Bronchial epithelial cell (primary cell): Measurements from ENCODE around the gene PEAK1. TPM values are rescaled to one million over a fixed set of nuclear protein-coding genes. Genes with fewer than 3 reads are reported as not detected.

ENCODE experiments used
- DNase-seq: peaks from one replicate; pipeline ENCODE4 v3.0.0-alpha.2; 2010; ENCODE audit warnings: low read depth
- FAIRE-seq: peaks from 2 replicates; lab custom pipeline; 2011; peaks lifted over from hg19 to GRCh38; lab: Jason Lieb, UNC
- H3K27me3 ChIP-seq: 2 replicates; pipeline ENCODE4 v1.5.1; 2011; ENCODE audit warnings: low read length; ENCODE audit not compliant: control insufficient read depth, insufficient read depth
- H3K36me3 ChIP-seq: 2 replicates; pipeline ENCODE4 v1.5.1; 2011; ENCODE audit warnings: low read length; ENCODE audit not compliant: control insufficient read depth, insufficient read depth
- H3K4me3 ChIP-seq: 2 replicates; pipeline ENCODE4 v1.5.1; 2011; ENCODE audit warnings: mild to moderate bottlenecking, low read depth, low read length, control low read depth
- CTCF ChIP-seq: IDR thresholded peaks from 2 replicates; pipeline ENCODE4 v1.5.1; 2011; ENCODE audit warnings: mild to moderate bottlenecking, moderate library complexity, low read length, control low read depth, inconsistent platforms; ENCODE audit not compliant: insufficient read depth, severe bottlenecking
- total RNA-seq: library from RNA; depleted of rRNA; stranded (reverse); fragments of >200 nt; gene quantifications from 2 replicates; pipeline ENCODE4 v1.2.1, GENCODE V29; 2014

The PEAK1 gene
- total RNA-seq, 1 donor from 2014 or later = 3.7 TPM

GRCh38 chr15:77349666-77350065 is 70.2 kb downstream of the PEAK1 start:
- Histone ChIP-seq H3K4me3 (no peak overlapping the region), H3K36me3 (no peaks in the 10 kb centered on the region), H3K27me3 (no peaks in the 10 kb centered on the region)
- no peak for FAIRE-seq
- DNase-seq = no peak
- no peak for TF ChIP-seq CTCF

DNA sequence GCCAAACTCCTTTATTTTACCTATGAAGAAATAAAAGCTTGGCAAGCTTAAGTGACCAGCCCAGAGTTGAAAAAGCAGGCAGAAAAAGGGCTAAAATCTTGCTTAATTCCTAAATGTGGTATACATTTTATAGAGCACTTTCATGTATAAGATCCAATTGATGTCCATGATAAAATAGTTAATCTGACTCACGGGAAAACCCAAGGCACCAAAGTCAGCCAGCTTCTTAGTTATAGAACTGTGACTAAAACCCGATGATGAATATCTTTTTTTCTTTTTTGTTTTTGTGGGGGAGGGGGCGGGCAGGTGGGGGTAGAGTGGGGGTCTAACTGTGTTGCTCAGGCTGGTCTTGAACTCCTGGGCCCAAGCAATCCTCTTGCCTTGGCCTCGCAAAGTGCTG is 71.4 kb downstream of the PEAK1 start:
- Histone ChIP-seq H3K4me3 (no peak overlapping the region), H3K36me3 (no peaks in the 10 kb centered on the region), H3K27me3 (no peaks in the 10 kb centered on the region)
- TF ChIP-seq CTCF = no peak
- FAIRE-seq (no peak), DNase-seq (no peak)

- Histone ChIP-seq H3K27me3 (no peaks in the 10 kb centered on the region), H3K36me3 (no peaks in the 10 kb centered on the region), H3K4me3 (no peak overlapping the region)
- no peak for TF ChIP-seq CTCF
- FAIRE-seq = no peak
- DNase-seq = no peak
Measured at GRCh38 chr15:77347197-77347596, 72.7 kb downstream of the PEAK1 start.

DNA sequence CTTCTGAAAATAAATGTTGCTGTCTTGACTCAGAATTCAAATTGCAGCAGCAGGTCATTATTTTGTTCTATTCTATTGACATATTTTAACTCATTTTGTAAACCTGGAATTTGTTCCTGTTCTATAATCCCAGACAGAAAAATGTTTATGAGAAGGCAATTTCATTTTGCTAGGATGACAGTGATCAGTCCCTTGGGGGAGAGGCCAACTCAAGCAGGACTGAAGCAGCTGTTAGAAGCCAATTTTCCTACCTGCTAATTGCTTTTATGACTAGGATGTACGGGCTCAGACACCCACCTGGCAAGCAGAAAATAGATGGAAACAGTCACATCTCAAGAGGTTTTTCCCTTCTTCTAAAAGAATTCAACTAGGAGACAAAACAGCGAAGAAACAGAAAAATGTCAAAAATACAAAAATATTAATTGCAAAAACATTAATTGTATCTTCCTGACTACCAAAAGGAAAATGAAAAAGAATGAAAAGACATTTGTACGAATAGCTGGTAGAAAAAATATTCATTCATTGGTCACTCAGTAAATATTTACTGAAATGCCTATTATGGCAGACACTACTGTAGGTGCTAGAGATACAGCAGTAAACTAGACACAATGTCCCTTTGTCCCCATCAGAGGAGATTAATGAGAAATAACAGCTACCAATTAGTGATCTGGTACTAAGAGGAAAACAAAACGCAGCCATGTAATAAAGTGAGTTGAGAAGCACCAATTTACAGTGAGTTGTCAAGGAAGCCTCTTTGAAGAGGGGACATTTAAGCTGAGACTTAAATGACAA is 73.5 kb downstream of the PEAK1 start:
- FAIRE-seq (no peak), DNase-seq (no peak)
- TF ChIP-seq CTCF = no peak
- Histone ChIP-seq H3K4me3 (no peak overlapping the region), H3K36me3 (no peaks in the 10 kb centered on the region), H3K27me3 (no peaks in the 10 kb centered on the region)

- no peak for TF ChIP-seq CTCF
- Histone ChIP-seq H3K4me3 (no peak overlapping the region), H3K27me3 (no peaks in the 10 kb centered on the region), H3K36me3 (no peaks in the 10 kb centered on the region)
- DNase-seq = no peak
- no peak for FAIRE-seq
Measured at GRCh38 chr15:77342807-77343206, 77.1 kb downstream of the PEAK1 start.

- FAIRE-seq (no peak), DNase-seq (no peak)
- no peaks in the 10 kb centered on the region for H3K36me3 ChIP-seq
- H3K27me3 ChIP-seq = no peaks in the 10 kb centered on the region
- no peak overlapping the region for H3K4me3 ChIP-seq
- TF ChIP-seq CTCF = no peak
Measured at GRCh38 chr15:77340245-77340644, 79.7 kb downstream of the PEAK1 start.
